Epidermal melanocyte (primary cell): ENCODE data around the gene RAB3A.
A peak's percentile ranks its signal among the peaks of the same experiment; 100 is the strongest.

ENCODE experiments used
- DNase-seq: peaks from one replicate; pipeline ENCODE4 v3.0.0; 2011; ENCODE audit warnings: low spot score; ENCODE audit not compliant: insufficient read length

RAB3A gene, protein sequence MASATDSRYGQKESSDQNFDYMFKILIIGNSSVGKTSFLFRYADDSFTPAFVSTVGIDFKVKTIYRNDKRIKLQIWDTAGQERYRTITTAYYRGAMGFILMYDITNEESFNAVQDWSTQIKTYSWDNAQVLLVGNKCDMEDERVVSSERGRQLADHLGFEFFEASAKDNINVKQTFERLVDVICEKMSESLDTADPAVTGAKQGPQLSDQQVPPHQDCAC

DNA sequence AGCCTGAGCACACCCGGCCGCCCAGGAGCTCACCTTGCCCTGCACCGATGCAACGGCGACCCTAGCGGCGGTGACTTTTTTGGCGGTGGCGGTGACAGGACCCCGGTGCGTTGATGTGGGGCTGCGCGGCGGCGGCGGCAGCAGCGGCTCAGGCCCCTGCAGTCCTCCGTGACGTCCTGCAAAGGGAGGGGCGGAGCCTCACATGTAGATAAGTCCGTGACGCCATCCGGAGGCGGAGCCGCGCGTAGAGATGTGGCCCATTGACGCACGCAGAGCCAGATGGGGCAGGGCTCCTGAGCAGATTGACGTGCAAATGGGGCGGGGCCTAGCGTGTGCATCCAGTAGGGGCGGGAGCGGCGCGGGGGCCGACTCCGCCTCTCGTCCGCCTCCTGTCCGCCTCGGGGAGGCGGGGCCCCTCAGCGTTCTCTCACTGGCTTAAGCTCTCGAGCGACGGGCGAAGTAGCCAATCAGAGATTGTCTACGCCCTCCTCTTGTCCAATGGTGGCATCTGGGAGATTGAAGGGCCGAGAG is at the start of gene RAB3A:
Gene RAB3A, minus strand, starts transcription at position 180 of the 531 bp plus-strand sequence. CDS start 1,302 bp downstream, outside the sequence.
- peak; percentile 98 for DNase-seq

GRCh38 chr19:18253130-18253529 is 49.3 kb upstream of the RAB3A start:
- DNase-seq: no peak

- DNase-seq: no peak
These were observed 48.5 kb upstream of the RAB3A start for GRCh38 chr19:18252370-18252717.

GRCh38 chr19:18251587-18252369 is 47.9 kb upstream of the RAB3A start:
- DNase-seq: peak; percentile 90

DNA sequence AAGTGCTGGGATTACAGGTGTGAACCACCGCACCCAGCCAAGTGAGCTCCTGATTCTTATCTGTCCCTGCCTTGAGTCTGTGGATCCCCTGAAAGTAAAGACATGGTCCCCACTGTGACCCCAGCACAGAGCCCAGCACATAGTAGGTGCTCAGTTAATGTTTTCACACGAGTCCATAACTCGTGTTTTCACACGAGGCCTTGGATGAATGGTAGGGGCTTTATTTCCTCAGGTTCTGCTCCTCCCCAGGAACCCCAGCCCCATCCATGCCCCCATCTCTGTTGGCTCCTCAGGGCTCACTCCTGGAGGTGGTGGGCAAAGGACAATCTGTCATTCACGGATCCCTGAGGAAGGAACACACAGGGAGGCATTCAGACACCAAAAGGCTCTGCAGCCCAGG is 46.0 kb upstream of the RAB3A start:
- DNase-seq: no peak

DNA sequence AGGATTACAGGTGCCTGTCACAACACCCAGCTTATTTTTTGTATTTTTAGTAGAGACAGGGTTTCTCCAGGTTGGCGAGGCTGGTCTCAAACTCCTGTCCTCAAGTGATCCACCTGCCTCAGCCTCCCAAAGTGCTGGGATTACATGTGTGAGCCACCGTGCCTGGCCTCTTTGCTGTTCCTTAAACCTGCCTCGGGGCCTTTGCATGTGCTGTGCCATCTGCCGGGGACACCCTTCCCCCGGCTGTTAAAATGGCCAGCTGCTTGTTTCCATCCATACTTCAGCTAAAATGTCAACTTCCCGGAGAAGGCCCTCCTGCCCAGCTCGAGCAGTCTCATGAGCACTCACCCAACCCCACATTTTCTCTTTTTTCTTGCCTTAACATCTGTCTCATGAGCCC is 41.5 kb upstream of the RAB3A start:
- DNase-seq: no peak

DNA sequence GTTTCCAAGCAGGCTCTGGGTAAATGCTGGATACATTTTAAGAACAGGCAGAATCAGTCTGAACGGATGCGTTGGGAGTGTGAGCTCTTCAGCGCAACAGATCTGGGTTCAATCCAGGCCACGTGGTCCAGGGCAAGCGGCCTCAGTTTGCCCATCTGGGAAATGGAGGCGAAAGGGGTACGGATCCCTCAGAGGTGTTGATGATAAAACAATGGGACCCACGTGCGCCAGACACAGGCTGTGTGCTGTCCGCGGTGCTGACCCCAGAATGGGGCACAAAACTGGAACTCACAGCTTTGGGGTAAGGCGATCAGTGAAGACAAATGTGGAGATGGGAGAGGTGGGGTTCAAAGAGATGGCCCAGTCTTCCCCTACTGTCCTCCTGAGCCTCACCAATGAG is 35.5 kb upstream of the RAB3A start:
- DNase-seq: no peak

- DNase-seq: no peak
These were observed 30.4 kb upstream of the RAB3A start for GRCh38 chr19:18234194-18234593.

DNA sequence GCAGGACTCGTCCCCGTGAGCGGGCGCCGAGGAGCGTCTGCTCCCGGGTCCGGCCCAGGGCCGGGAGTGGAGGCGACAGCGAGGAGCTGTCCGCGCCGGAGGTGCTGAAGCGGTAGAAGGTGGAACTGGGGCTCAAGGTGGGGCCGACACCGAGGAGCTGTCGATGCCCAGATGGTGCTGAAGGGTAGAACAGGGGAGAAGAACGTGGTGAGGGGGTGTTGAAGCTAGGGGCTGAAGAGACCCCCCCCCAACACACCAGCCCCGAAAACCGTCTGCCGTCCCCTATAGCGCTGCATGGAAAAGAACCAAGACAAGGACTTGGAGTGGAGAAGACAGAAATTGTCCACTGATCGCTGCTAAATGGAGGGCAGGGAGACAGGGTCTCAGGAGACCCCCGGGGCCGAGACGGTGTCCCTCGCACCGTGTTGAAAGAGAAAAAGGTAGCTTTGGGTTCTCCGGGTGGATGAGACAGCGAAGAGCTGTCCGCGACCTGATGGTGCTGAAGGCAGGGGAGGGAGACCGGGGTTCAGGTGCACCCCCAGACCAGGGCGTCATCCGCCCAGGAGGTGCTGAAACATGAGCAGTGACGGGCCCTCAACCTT is 29.5 kb upstream of the RAB3A start:
- DNase-seq: peak; percentile 57

- no peak for DNase-seq
These were observed 28.8 kb upstream of the RAB3A start for GRCh38 chr19:18232540-18233223.

- no peak for DNase-seq
These were observed 27.9 kb upstream of the RAB3A start for GRCh38 chr19:18231775-18232174.

DNA sequence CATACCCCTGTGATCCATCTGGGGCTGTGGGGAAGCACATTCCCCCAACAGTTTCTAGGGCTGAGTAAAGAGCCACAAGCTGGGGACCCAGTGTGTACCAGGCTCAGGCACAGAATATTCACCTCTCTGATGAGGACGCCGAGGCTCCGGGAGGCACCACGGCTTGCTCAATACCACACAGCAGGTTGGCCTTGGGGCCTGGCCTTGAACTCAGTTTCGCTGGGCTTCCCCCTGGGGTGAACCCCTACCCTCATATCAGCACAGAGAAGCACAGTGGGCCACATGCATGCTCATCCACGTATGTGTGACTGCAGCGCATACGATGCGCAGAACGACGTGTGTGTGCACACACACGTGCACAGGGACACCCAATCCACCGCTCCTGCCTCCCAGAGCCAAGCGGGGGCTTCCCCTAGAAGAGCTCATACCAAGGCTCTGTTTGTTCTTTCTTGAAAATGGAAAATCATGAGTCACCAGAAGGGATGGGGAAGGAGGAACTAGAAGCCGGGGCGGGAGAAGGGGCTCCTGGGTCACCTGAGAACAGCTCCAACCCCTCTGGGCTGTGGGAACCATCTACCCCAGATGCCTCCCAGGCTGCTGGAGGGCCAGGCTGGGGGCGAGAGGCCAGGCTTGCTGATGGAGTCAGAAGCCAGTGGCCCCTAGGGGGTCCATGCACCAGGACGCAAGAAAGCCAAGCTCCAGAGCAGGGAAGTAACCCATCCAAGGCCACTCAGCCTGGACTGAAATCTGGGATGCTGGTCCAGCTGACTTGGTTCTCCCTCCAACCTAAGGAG is 27.3 kb upstream of the RAB3A start:
- no peak for DNase-seq

DNA sequence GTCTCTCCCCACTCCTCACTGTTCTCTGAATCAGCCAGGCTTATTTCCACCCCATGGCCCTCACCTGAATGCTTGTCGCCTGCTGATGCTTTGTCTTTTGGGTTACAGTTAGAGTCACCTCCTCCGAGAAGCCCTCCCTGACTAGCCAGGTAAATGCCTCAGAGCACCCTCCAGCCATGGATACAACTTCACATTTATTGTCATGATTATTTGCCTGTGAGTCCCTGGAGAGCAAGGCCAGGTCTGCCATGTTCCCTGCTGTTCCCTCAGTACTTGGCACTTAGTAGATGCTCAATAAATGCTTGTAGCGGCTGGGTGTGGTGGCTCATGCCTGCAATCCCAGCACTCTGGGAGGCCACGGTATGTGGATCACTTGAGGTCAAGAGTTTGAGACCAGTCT is 26.1 kb upstream of the RAB3A start:
- no peak for DNase-seq

DNA sequence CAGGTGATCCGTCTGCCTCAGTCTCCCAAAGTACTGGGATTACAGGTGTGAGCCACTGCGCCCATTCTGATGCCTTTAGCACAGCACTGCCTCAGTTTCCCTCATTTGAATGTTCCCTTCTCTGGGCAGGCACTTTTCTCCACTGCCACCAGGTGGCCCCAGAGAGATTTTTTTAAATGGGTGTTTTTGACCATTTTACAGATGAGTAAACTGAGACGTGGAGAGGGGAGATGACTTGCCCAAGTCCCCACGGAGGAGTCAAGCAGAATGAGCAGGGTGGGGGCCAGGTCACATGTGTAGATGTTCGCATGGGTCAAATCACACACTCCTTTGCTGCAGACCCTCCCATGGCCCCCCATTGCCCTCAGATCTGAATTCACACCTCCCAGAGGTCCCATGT is 25.6 kb upstream of the RAB3A start:
- no peak for DNase-seq

DNA sequence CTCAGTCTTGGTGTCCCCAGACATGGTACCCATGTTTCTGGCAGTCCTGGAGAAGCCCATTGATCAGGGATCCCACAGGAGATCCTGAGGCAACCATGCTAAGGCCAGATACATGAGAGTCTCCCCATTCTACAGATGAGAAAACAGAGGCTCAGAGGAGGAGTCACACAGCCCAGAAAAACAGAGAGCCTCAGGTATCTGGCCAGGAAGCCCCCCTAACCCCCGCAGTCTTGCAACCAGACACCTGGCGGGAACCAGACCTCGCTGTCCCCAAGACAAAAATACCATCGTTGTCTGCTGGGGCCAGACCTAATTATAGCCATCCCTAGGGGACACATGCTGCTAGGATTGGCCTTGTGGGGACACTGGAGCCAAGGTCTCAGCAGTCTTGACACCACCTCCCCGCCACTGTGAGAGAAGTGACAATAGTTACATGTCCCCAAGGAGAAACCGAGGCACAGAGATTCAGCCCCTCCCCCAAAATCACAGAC is 24.0 kb upstream of the RAB3A start:
- DNase-seq: no peak

- DNase-seq: no peak
These were observed 23.3 kb upstream of the RAB3A start for GRCh38 chr19:18226956-18227780.

DNA sequence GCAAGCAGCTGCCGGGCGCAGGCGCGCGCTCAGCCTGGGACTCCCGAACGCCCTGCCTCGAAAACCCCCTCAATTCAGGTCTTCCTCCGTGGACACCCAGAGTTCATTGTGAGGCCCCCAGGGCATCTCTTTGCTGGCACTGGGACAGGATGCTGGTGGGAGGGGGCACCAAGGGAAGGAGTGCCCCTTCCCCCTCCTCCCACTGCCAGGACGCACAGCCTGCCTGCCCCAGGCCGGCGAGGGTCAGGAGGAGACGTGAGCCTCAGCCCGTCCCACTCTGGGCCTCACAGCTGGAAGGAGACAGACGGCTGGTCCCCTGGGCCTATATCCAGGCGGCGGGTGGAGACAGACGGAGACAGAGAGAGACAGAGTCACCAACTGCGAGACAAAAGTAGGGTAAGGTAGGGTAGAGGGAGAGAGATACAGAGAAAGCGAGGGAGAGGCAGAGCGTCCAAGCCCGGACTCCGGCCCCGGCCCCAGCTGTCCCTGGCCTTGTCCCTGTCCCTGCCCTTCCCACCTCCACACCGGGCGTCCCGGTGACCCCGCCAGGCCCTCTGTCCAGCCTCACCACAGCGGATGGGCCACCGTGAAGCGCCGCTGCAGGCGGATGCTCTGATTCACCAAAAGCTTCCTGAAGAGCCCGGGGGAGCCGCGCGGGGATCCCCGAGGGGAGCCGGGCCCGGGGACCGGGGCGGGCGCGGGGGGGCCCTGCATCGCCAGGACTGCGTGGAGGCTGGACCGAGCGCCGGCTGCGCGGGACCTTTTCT is 22.0 kb upstream of the RAB3A start, which contains the start of gene PDE4C:
Gene PDE4C, minus strand, starts transcription at position 737 of the 767 bp plus-strand sequence. Its CDS starts 23 bp downstream, at position 714.
- no peak for DNase-seq

- no peak for DNase-seq
These were observed 21.5 kb upstream of the RAB3A start for GRCh38 chr19:18225355-18225701.
